Heart left ventricle (tissue), 13 donors: ENCODE measurements around the gene TALDO1.

Source experiments
- CTCF ChIP-seq, 12 donors: fragments of 200-600 bp; sonication (generic) in 4 of 12; IDR thresholded peaks; one replicate each; pipeline versions ENCODE4 v1.5.0 to v1.8.0; 2018 to 2022; ENCODE audit warnings: antibody characterized with exemption in 12 of 12, mild to moderate bottlenecking in 5 of 12
- POLR2A ChIP-seq, 2 donors: fragments of 450-650 bp; IDR thresholded peaks; one replicate each; pipeline ENCODE4 v1.6.1; 2017; ENCODE audit warnings: antibody characterized with exemption in 2 of 2, mild to moderate bottlenecking in 2 of 2, moderate library complexity in 2 of 2
- donor health status: ischemic (EF 13 %, LVEDD 7.1; RV severe dilation, severe dysfunction).
- donor health status: DM: no; HTN: yes; CAD: no.
- donor health status: DM: no; HTN: no; CAD: no.
- donor health status: ischemic (EF 25% LVEDD 6.9; RV normal size, moderate dysfunction).
- donor health status: ischemic (EF 25% LVEDD 5.7; RV mildly dilated, moderate dysfunction).
- donor health status: ischemic (EF 35%, LVEDD 5.7; RV mildly dilated, moderate dysfunction).
- donor health status: nonischemic (EF 11% LVEDD 7.7; RV severe dilation, severe dysfunction).
- donor health status: DM: yes; HTN: yes; CAD: no.
- donor health status: PGD.
- donor health status: ischemic (EF 29% LVEDD 5.4; RV normal size, mild dysfunction).
- donor health status: nonischemic (EF 23%, LVEDD 6.1; RV moderate dilation, normal function).

GRCh38 chr11:723120-723883 lies 24.0 kb upstream of the TALDO1 start:
- TF ChIP-seq CTCF (IDR thresholded peaks at IDR 0.05), result peak; percentile 46 to 78 (median 64)
- no peak for TF ChIP-seq POLR2A (IDR thresholded peaks at IDR 0.05)
